LNCAP (cell line): ENCODE data around the gene DNAJC7.

Experiments used
- TF ChIP-seq, protein P1 (sequence below): fragments of 450-650 bp; IDR thresholded peaks from 2 replicates; pipeline ENCODE4 v1.5.1; 2017; ENCODE audit warnings: mild to moderate bottlenecking

DNAJC7 gene

DNA sequence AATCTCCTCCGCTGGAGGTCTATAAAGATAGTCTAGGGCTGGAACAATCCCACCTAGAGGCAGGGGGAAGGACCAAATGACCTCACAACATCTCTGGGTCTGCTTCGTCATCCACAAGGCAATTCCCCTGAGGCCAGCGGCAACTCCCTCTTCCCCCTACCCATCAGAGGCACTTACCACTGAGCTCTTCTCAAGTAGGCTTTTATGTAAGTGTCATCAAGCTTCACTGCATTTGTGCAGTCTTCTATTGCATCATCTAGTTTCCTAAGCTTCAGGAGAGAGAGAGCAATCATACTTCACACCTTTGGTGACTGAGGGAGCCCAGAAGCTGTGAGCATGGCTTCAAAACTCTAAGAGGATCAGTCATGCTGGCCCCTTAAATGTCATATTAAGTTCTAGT is 29.6 kb downstream of the DNAJC7 start:
- TF ChIP-seq, protein P1, sequence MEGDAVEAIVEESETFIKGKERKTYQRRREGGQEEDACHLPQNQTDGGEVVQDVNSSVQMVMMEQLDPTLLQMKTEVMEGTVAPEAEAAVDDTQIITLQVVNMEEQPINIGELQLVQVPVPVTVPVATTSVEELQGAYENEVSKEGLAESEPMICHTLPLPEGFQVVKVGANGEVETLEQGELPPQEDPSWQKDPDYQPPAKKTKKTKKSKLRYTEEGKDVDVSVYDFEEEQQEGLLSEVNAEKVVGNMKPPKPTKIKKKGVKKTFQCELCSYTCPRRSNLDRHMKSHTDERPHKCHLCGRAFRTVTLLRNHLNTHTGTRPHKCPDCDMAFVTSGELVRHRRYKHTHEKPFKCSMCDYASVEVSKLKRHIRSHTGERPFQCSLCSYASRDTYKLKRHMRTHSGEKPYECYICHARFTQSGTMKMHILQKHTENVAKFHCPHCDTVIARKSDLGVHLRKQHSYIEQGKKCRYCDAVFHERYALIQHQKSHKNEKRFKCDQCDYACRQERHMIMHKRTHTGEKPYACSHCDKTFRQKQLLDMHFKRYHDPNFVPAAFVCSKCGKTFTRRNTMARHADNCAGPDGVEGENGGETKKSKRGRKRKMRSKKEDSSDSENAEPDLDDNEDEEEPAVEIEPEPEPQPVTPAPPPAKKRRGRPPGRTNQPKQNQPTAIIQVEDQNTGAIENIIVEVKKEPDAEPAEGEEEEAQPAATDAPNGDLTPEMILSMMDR = no peak

DNA sequence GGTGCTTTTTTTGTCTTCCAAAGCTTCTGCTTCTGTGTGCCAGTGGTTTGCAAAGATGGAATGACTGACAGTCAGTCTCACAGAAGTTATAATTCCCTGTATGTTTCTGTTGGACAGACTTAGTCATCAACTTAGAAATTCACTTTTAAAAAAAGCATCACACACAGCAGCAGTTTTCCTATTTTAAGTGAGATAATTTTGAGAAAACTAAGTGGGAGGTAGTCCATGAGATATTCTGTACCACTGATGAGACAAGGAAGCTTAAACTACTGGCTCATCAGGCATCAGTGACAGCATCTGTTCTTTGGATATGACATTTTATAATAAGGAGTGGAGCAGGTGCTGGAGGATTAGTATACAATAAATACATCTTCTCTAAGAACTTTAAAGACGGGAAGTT is 30.6 kb downstream of the DNAJC7 start:
- TF ChIP-seq, protein P1 = no peak

DNA sequence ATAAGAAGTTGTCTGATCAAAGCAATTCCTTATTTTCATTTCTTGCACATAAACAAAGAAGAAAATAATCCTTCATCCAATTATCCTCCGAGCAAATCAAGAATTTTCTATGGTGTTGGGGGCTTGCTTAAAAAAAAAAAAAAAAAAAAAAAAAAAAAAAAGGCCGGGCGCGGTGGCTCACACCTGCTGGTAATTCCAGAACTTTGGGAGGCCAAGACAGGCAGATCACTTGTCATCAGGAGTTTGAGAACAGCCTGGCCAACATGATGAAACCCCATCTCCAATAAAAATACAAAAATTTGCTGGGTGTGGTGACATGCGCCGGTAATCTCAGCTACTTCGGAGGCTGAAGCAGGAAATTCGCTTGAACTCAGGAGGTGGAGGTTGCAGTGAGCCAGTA is 31.3 kb downstream of the DNAJC7 start:
- TF ChIP-seq, protein P1 = no peak

DNA sequence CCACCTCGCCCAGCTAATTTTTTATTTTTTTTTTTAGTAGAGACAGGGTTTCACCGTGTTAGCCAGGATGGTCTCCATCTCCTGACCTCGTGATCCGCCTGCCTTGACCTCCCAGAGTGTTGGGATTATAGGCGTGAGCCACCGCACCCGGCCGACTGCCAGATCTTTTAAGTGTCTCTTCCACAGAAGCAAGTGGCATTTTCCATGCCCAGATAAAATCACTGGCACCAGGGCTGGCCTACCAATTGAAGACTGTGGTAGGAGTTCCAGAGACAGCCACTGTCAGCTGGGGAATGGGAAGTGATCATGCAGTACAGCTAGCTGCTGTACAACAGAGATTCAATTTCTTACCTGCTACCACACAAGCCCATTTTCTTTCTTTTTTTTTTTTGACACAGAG is 32.8 kb downstream of the DNAJC7 start:
- TF ChIP-seq, protein P1 = no peak

DNA sequence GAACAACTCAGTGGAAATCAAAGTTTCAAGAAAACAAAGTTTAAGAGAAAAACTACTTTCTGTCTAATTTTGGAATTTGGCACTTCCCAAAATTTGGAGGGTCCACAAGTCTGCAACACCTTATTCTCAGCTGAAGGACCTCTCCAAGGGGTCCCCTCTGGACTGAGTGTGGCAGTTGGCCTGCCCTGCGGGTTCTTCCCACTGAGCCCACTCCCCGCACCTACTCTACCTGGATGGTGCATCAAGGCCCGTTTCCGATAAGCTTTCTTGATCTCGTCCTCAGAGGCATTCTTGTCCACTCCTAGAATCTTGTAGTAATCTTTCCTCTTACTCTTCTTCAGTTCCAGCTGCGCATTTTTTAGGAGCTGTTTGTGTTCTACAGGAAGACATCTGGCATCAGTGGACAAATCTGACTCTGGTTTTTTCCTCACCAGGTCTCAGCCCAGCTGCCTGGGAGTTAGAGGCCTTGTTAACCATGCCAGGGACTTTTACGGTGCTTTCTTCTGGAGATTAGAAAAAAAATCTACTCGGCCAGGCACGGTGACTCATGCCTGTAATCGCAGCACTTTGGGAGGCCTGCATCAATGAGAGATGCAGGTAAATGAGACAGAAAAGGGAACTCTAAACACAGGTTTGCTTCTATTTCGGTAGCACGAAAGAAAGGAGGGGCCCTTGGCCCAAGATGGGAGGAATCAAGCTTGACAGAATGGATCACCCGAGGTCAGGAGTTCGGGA is 35.0 kb downstream of the DNAJC7 start:
- TF ChIP-seq, protein P1 = no peak

DNA sequence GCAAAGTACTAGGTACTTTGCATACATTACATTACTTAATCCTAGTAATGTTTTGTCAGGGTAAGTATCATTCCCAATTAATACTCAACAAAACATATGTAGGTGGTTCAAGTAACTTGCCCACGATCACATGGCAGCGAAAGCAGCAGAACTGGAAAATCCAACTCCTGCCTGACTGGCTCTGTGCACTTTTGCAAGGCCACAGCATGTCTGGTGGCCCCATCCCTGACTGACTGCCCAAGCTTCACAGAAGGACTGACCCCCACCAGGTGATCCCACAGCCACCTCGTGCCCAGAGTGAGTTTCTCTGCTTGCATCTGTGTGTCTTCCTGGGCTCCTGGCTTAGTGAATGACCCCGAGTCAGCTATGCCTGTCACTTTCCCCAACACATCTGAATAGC is 39.2 kb downstream of the DNAJC7 start:
- TF ChIP-seq, protein P1 = no peak

DNA sequence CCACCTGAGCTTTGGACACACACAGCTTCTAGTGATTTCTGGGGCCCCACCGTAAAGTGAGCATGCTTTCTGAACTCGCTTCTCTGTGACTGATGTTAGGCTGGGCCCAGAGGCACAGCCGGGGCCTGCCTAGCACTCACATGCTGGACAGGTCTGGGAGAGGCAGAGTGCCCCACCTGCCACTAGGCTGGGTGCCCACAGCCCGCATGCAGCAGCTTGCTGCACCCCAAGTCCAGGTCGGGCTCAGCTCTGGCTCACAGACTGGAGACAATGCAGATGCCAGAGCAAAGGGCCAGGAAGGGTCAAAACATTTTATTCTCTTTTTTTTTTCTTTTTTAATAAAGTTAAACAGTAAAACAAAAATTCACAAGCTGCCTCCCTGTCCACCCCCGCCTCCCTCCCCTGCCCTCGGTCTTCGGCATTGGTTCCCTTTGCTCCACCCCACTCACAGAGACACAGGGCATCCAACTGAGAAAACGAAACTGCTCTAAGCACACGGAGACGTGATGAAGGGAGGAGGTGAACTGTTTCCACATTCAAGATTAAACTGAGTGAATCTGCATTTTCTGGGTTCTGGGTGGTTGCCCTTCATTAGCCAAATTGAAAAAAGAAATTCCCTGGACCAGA is 41.0 kb downstream of the DNAJC7 start:
- TF ChIP-seq, protein P1 = no peak
